Measurements from ENCODE around the gene NLRP1.

GRCh38 chr17:5610956-5611355 is 26.6 kb upstream of the NLRP1 start:
- no peak for TF ChIP-seq POLR2A (IDR thresholded peaks at IDR 0.05)
- TF ChIP-seq, protein P1, sequence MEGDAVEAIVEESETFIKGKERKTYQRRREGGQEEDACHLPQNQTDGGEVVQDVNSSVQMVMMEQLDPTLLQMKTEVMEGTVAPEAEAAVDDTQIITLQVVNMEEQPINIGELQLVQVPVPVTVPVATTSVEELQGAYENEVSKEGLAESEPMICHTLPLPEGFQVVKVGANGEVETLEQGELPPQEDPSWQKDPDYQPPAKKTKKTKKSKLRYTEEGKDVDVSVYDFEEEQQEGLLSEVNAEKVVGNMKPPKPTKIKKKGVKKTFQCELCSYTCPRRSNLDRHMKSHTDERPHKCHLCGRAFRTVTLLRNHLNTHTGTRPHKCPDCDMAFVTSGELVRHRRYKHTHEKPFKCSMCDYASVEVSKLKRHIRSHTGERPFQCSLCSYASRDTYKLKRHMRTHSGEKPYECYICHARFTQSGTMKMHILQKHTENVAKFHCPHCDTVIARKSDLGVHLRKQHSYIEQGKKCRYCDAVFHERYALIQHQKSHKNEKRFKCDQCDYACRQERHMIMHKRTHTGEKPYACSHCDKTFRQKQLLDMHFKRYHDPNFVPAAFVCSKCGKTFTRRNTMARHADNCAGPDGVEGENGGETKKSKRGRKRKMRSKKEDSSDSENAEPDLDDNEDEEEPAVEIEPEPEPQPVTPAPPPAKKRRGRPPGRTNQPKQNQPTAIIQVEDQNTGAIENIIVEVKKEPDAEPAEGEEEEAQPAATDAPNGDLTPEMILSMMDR (IDR thresholded peaks at IDR 0.05) = no peak

All from adrenal gland (tissue), 5 donors.